Parathyroid adenoma (tissue), 2 donors: ENCODE results near the gene ZNF768.

Source experiments
- H2AFZ ChIP-seq: fragments of 300-600 bp; sonication (generic); one replicate; pipeline ENCODE4 v1.7.0; 2017; ENCODE audit warnings: antibody characterized with exemption, mild to moderate bottlenecking
- H3K27ac ChIP-seq: fragments of 300-600 bp; sonication (generic); one replicate; pipeline ENCODE4 v1.7.0; 2017
- H3K27me3 ChIP-seq: fragments of 300-600 bp; sonication (generic); one replicate; pipeline ENCODE4 v1.7.0; 2017; ENCODE audit warnings: low read length; ENCODE audit not compliant: control insufficient read depth, insufficient read depth
- H3K36me3 ChIP-seq: fragments of 300-600 bp; sonication (generic); one replicate; pipeline ENCODE4 v1.7.0; 2017; ENCODE audit warnings: low read length; ENCODE audit not compliant: control insufficient read depth, insufficient read depth
- H3K4me1 ChIP-seq: fragments of 300-600 bp; sonication (generic); one replicate; pipeline ENCODE4 v1.7.0; 2017; ENCODE audit warnings: control low read depth
- H3K4me2 ChIP-seq: fragments of 300-600 bp; sonication (generic); one replicate; pipeline ENCODE4 v1.7.0; 2017; ENCODE audit warnings: low read length
- H3K4me3 ChIP-seq: fragments of 300-600 bp; sonication (generic); one replicate; pipeline ENCODE4 v1.7.0; 2017; ENCODE audit warnings: low read depth, low read length
- H3K79me2 ChIP-seq: fragments of 300-600 bp; sonication (generic); one replicate; pipeline ENCODE4 v1.7.0; 2017; ENCODE audit warnings: control low read depth
- H3K9ac ChIP-seq: fragments of 300-600 bp; sonication (generic); one replicate; pipeline ENCODE4 v1.7.0; 2017; ENCODE audit warnings: mild to moderate bottlenecking
- H3K9me3 ChIP-seq: fragments of 300-600 bp; sonication (generic); one replicate; pipeline ENCODE4 v1.7.0; 2017; ENCODE audit warnings: low read length; ENCODE audit not compliant: control insufficient read depth
- CTCF ChIP-seq: fragments of 300-600 bp; sonication (generic); IDR thresholded peaks from one replicate; pipeline ENCODE4 v1.7.0; 2017; ENCODE audit warnings: antibody characterized with exemption, mild to moderate bottlenecking
- donor health status: primary hyperparathyroidism.

Gene ZNF768

GRCh38 chr16:30474074-30474452 is 52.3 kb downstream of the ZNF768 start:
- no peak overlapping the region for H3K9ac ChIP-seq
- H2AFZ ChIP-seq: peak overlapping the region; percentile 38
- H3K79me2 ChIP-seq: no peaks in the 10 kb centered on the region
- no peak for TF ChIP-seq CTCF
- no peaks in the 10 kb centered on the region for H3K27me3 ChIP-seq
- no peaks in the 10 kb centered on the region for H3K4me1 ChIP-seq
- H3K36me3 ChIP-seq: no peaks in the 10 kb centered on the region
- no peak overlapping the region for H3K4me3 ChIP-seq
- no peaks in the 10 kb centered on the region for H3K9me3 ChIP-seq
- H3K4me2 ChIP-seq: no peak overlapping the region
- no peak overlapping the region for H3K27ac ChIP-seq
